Neutrophil (primary cell): ENCODE data around the gene UBN2.

Experiments used
- H3K27ac ChIP-seq: fragments of 200-600 bp; sonication (generic); 2 replicates; pipeline ENCODE4 v1.5.1; 2016; ENCODE audit warnings: mild to moderate bottlenecking, moderate library complexity
- H3K27me3 ChIP-seq: fragments of 200-600 bp; sonication (generic); 2 replicates; pipeline ENCODE4 v1.6.0; 2016; ENCODE audit warnings: mild to moderate bottlenecking
- H3K36me3 ChIP-seq: fragments of 200-600 bp; sonication (generic); 2 replicates; pipeline ENCODE4 v1.5.1; 2017
- H3K4me1 ChIP-seq, 2 experiments: fragments of 200-600 bp in 1 of 2; sonication (generic) in 1 of 2; 1 replicate in 1 of 2; 2 replicates in 1 of 2; pipeline versions ENCODE4 v1.5.1 to v1.6.1; 2013 to 2016; ENCODE audit warnings: low read depth in 1 of 2, low read length in 1 of 2, mild to moderate bottlenecking in 1 of 2, moderate library complexity in 1 of 2; ENCODE audit not compliant: control insufficient read depth in 1 of 2, insufficient read depth in 1 of 2
- H3K4me3 ChIP-seq, 2 experiments: fragments of 200-600 bp in 1 of 2; sonication (generic) in 1 of 2; 1 replicate in 1 of 2; 2 replicates in 1 of 2; pipeline ENCODE4 v1.5.1; 2013 to 2016; ENCODE audit warnings: low read depth in 1 of 2, low read length in 1 of 2, mild to moderate bottlenecking in 1 of 2, moderate library complexity in 1 of 2
- H3K9me3 ChIP-seq: fragments of 200-600 bp; sonication (generic); 2 replicates; pipeline ENCODE4 v1.5.1; 2016
- TF ChIP-seq, protein P1 (sequence below): fragments of 200-600 bp; sonication (generic); IDR thresholded peaks from 2 replicates; pipeline ENCODE4 v1.5.1; 2016; ENCODE audit warnings: antibody characterized with exemption

The UBN2 gene

DNA sequence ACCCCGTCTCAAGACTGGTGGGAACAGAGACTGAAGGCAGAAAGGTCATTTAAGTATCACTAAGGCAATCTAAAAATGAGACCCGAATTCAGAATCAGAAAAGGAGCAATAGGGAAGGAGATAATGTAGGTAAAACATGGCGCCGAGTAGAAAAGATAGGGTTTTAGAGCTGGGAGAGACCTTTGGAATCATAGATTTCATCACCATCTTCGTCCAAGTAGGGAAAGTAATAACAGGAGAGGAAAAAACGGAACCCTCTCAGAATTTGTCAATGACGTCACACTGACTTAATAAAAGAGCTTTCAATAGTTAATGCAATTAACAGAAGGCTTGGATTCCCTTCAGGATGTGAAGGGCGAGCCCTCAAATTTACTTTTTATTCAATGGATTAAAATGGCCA lies 1.0 kb upstream of the UBN2 start:
- H3K4me1 ChIP-seq = peaks cover 17% of the 10 kb centered on the region in 2 experiments
- peak overlapping the region; percentile 91 to 98 for H3K4me3 ChIP-seq
- H3K27me3 ChIP-seq = no peaks in the 10 kb centered on the region
- H3K27ac ChIP-seq = peak overlapping the region; percentile 92
- H3K9me3 ChIP-seq = no peaks in the 10 kb centered on the region
- TF ChIP-seq, protein P1, sequence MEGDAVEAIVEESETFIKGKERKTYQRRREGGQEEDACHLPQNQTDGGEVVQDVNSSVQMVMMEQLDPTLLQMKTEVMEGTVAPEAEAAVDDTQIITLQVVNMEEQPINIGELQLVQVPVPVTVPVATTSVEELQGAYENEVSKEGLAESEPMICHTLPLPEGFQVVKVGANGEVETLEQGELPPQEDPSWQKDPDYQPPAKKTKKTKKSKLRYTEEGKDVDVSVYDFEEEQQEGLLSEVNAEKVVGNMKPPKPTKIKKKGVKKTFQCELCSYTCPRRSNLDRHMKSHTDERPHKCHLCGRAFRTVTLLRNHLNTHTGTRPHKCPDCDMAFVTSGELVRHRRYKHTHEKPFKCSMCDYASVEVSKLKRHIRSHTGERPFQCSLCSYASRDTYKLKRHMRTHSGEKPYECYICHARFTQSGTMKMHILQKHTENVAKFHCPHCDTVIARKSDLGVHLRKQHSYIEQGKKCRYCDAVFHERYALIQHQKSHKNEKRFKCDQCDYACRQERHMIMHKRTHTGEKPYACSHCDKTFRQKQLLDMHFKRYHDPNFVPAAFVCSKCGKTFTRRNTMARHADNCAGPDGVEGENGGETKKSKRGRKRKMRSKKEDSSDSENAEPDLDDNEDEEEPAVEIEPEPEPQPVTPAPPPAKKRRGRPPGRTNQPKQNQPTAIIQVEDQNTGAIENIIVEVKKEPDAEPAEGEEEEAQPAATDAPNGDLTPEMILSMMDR = no peak
- H3K36me3 ChIP-seq = no peaks in the 10 kb centered on the region

DNA sequence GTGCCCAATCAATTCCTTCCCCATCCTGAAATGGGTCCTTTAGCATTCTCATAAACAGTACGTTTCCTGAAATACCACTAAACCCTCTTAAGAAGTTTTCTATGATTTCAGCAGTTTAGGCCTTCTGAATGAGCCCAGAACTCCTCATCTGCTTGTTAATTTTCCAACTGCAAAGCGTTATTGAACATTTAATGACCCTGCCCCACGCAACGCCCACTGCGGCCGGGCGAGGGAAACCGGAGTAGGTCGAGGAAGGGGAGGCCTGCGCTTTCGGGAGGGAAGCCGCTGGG lies 608 bp upstream of the UBN2 start:
- Histone ChIP-seq H3K9me3 (no peaks in the 10 kb centered on the region), H3K4me1 (peaks cover 17% of the 10 kb centered on the region in 2 experiments), H3K27me3 (no peaks in the 10 kb centered on the region), H3K27ac (peak overlapping the region; percentile 92), H3K4me3 (peak overlapping the region; percentile 91 to 98), H3K36me3 (no peaks in the 10 kb centered on the region)
- TF ChIP-seq, protein P1 = no peak

DNA sequence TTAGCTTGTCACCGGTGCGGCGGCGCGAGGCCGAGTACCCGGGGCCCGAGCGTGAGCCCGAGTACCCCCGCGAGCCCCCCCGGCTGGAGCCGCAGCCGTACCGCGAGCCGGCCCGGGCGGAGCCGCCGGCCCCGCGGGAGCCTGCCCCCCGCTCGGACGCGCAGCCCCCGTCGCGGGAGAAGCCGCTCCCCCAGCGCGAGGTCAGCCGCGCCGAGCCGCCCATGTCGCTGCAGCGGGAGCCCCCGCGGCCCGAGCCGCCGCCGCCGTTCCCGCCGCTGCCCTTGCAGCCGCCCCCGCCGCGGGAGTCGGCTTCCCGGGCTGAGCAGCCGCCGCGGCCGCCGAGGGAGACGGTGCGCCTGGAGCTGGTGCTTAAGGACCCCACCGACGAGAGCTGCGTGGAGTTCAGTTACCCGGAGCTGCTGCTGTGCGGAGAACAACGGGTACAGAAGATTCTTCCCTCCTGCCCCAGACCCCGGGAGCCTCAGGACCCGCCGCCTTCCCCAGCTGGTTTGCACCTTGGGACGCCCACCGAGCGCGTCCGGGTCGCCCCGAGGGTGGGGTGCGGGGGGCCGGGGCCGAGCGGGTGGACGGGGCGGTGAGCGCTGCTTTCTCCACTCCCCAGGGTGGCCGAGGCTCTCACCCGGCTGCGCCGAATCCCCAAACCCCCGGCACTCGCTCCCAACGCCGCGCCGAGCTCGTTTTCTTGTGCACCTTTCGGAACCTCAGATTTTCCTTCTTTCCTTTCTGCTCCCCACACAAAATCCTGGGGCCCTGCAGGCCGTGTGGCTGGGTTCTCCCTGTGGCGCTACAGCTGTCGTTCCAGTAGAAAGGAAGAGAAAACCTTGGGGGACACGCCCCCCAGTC lies 708 bp downstream of the UBN2 start:
- peak overlapping the region; percentile 92 for H3K27ac ChIP-seq
- H3K4me3 ChIP-seq = peak overlapping the region; percentile 91 to 98
- H3K9me3 ChIP-seq = no peaks in the 10 kb centered on the region
- peaks cover under 1% of the 10 kb centered on the region for H3K36me3 ChIP-seq
- TF ChIP-seq, protein P1 = no peak
- H3K4me1 ChIP-seq = peaks cover 17% of the 10 kb centered on the region in 2 experiments
- H3K27me3 ChIP-seq = no peaks in the 10 kb centered on the region

DNA sequence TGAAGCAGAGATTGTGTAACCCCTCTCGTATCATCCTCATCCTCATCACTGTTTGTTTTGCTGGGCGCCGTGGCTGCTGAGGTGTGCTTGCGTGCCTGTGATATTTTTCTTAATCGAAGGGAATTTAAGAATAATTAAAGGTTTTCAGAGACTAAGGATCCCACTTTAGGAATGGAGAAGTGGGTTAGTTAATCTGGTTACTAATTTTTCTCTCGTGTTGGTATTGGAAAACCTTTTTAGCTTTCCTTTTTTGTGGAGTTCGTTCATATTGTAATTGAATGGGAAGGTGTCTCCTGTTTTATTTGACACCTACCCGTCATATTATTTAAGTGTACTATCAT lies 1.3 kb downstream of the UBN2 start:
- Histone ChIP-seq H3K27ac (peak overlapping the region; percentile 92), H3K9me3 (no peaks in the 10 kb centered on the region), H3K4me3 (peak overlapping the region; percentile 91 to 98), H3K4me1 (peaks cover 17% of the 10 kb centered on the region in 2 experiments), H3K27me3 (no peaks in the 10 kb centered on the region), H3K36me3 (peaks cover 6% of the 10 kb centered on the region)
- TF ChIP-seq, protein P1 = no peak

DNA sequence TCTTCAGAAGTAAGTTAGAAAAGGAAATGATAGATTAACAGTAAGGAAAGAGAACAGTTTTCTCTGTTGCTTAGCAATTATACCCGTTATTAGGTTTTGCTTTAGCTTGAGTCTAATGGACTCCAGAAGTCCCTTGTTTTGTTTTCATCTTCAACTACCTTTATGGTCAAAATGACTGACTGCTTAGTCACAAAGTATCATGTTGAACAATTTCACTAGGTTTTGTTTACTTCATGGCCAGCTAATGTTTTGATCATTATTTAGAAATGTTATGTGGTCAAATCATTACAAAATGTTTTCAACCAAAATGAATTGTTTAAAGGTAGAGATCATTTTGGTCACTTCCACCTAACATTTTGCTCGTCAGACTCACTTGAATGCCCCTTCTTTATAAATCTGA lies 1.9 kb downstream of the UBN2 start:
- TF ChIP-seq, protein P1 = no peak
- peak overlapping the region; percentile 91 to 98 for H3K4me3 ChIP-seq
- H3K36me3 ChIP-seq = peaks cover 12% of the 10 kb centered on the region
- H3K9me3 ChIP-seq = no peaks in the 10 kb centered on the region
- H3K4me1 ChIP-seq = peaks cover 17% of the 10 kb centered on the region in 2 experiments
- H3K27me3 ChIP-seq = no peaks in the 10 kb centered on the region
- no peak overlapping the region for H3K27ac ChIP-seq
